HuH-7.5 (cell line): Measurements from ENCODE around the gene PRKN.

ENCODE experiments used
- DNase-seq: peaks from one replicate; pipeline ENCODE4 v3.0.0; 2011; ENCODE audit warnings: low spot score

The PRKN gene

GRCh38 chr6:162373192-162373591 is 354.4 kb downstream of the PRKN start:
- DNase-seq: no peak

- no peak for DNase-seq
Observed at GRCh38 chr6:162372106-162372505, 355.5 kb downstream of the PRKN start.

- DNase-seq: no peak
Observed at GRCh38 chr6:162371121-162371520, 356.4 kb downstream of the PRKN start.

GRCh38 chr6:162369091-162369490 is 358.5 kb downstream of the PRKN start:
- DNase-seq: no peak

- no peak for DNase-seq
Observed at GRCh38 chr6:162364488-162364887, 363.1 kb downstream of the PRKN start.

- no peak for DNase-seq
Observed at GRCh38 chr6:162363757-162364156, 363.8 kb downstream of the PRKN start.

- DNase-seq: no peak
Observed at GRCh38 chr6:162360901-162361567, 366.5 kb downstream of the PRKN start.

GRCh38 chr6:162358625-162359024 is 368.9 kb downstream of the PRKN start:
- no peak for DNase-seq

- no peak for DNase-seq
Observed at GRCh38 chr6:162345051-162345511, 382.5 kb downstream of the PRKN start.

- no peak for DNase-seq
Observed at GRCh38 chr6:162344646-162345010, 382.9 kb downstream of the PRKN start.

- DNase-seq: no peak
Observed at GRCh38 chr6:162343936-162344645, 383.5 kb downstream of the PRKN start.

- no peak for DNase-seq
Observed at GRCh38 chr6:162343198-162343935, 384.2 kb downstream of the PRKN start.

- DNase-seq: no peak
Observed at GRCh38 chr6:162337412-162337811, 390.2 kb downstream of the PRKN start.

- no peak for DNase-seq
Observed at GRCh38 chr6:162336359-162336758, 391.2 kb downstream of the PRKN start.

- DNase-seq: no peak
Observed at GRCh38 chr6:162332365-162332764, 395.2 kb downstream of the PRKN start.

- DNase-seq: no peak
Observed at GRCh38 chr6:162331911-162332310, 395.7 kb downstream of the PRKN start.

- DNase-seq: no peak
Observed at GRCh38 chr6:162325826-162326225, 401.7 kb downstream of the PRKN start.

GRCh38 chr6:162325051-162325450 is 402.5 kb downstream of the PRKN start:
- no peak for DNase-seq

GRCh38 chr6:162315291-162315690 is 412.3 kb downstream of the PRKN start:
- DNase-seq: no peak

- no peak for DNase-seq
Observed at GRCh38 chr6:162313922-162314660, 413.5 kb downstream of the PRKN start.

GRCh38 chr6:162307865-162308264 is 419.7 kb downstream of the PRKN start:
- no peak for DNase-seq

- no peak for DNase-seq
Observed at GRCh38 chr6:162306616-162307015, 420.9 kb downstream of the PRKN start.
